Endothelial cell of hepatic sinusoid (primary cell): Measurements from ENCODE around the gene MBD6.
"Not testable (repeated sequence)": the region's sequence is repeated elsewhere in the genome, so short reads cannot be mapped to it uniquely, and the experiment has no call there.

Experiments used
- in situ Hi-C: cut with HindIII; loops from 2 replicates; pipeline ENCODE4 v1.10.0; 2017; ENCODE audit warnings: low sequenced_read_pairs

The MBD6 gene

DNA sequence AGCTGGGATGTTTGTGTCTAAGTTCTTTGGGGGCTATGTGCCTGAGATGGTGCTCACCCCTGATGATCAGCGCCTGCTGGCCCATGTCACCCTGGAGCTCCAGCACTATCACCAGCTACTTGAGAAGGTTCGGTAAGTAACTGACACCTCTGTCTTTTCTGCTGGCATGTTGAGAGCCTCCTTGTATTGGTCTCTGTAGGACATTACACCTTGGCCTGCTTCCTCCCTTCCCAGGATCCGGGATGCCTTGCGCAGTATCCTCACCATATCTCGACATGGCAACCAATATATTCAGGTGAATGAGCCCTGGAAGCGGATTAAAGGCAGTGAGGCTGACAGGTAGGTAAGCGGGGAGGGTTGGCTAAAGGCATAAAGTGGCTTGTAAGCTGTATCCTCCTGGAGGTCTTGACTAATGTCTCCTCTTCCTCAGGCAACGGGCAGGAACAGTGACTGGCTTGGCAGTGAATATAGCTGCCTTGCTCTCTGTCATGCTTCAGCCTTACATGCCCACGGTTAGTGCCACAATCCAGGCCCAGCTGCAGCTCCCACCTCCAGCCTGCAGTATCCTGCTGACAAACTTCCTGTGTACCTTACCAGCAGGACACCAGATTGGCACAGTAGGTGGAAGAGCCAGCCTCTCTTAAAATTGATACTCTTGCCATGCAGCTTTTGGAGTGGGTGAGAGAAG is 7.8 kb upstream of the MBD6 start:
- in situ Hi-C loops, result no loop called here

GRCh38 chr12:57515408-57515933 is 7.2 kb upstream of the MBD6 start:
- in situ Hi-C loops, result no loop called here

- in situ Hi-C loops, result no loop called here
These were observed 6.6 kb upstream of the MBD6 start for GRCh38 chr12:57515934-57516541.

- in situ Hi-C loops, result no loop called here
These were observed 5.9 kb upstream of the MBD6 start for GRCh38 chr12:57516617-57517153.

GRCh38 chr12:57517187-57517586 is 5.4 kb upstream of the MBD6 start:
- in situ Hi-C loops, result no loop called here

- in situ Hi-C loops, result not testable (repeated sequence)
These were observed 4.9 kb upstream of the MBD6 start for GRCh38 chr12:57517718-57518117.

- in situ Hi-C loops, result no loop called here
These were observed 4.3 kb upstream of the MBD6 start for GRCh38 chr12:57518176-57518919.

DNA sequence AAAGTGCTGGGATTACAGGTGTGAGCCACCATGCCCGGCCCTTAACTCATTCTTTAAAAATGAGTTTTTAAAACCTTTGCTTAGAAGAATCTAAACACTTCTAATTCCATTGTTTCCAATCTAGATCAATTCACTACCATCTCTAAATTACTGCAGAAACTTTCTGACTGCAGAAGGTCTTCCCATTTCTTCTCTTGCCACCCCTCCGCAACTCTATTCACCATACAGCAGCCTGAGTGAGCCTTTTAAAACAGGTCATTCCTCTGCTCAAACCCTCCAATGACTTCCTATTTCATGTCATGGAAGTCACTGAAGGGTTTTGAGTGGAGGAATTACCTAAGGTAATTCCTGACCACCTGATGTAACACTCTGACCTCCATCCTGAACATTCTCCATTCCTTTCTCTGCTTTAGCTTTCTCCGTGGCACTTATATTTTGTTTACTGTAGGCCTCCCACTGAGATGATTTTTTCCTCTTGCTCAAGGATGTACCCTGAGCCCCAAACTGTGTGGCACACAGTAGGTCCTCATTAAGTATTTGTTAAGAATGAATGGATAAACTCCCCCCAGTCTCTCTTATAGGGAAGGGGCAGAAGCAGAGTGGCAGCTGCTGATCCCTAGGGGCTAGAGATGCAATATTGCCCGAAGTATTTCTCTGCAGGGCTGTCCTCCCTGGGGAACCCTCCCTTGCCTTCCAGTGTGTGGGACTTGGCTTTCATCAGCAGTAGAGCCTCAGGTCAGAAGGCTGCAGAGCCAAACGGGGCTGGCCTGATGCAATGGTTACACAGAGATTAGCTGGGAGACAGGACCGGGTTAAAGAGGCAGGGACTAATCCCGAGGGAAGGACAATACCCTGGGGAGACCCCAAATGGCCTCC is 3.5 kb upstream of the MBD6 start:
- in situ Hi-C loops, result no loop called here

- in situ Hi-C loops, result no loop called here
These were observed 2.9 kb upstream of the MBD6 start for GRCh38 chr12:57519796-57520052.

GRCh38 chr12:57520053-57520818 is 2.4 kb upstream of the MBD6 start, which contains the start of gene DDIT3:
Gene DDIT3 (minus strand): TSS chr12:57520514. CDS start chr12:57517406, 3,108 bp downstream.
- in situ Hi-C loops, result no loop called here

DNA sequence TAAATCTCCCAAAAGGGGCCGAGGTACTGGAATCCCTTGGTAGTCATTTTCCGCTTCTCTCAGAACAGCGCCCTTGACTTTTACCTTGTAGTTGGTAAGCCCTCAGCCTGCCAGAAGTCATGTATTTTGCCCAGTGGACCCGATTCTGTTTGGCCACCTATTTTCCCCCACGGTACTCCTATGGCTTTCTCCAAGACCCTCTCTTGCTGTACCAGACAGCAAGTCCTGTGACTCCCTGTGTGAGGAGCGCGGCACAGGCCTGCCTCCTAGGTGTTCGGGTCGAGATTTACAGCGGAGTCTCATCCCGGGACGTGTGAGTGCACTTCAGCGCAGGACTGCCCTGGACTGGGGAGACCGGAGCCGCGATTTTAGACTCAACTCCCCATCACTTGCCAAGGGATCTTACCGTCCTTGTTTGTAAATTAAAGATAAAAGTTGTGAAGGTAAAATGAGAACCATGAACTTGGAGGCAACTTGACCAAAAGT is 1.1 kb upstream of the MBD6 start:
- in situ Hi-C loops, result no loop called here

GRCh38 chr12:57522887-57523705 is 472 bp downstream of the MBD6 start:
- in situ Hi-C loops, result no loop called here

- in situ Hi-C loops, result no loop called here
These were observed 1.3 kb downstream of the MBD6 start for GRCh38 chr12:57523706-57524614.

DNA sequence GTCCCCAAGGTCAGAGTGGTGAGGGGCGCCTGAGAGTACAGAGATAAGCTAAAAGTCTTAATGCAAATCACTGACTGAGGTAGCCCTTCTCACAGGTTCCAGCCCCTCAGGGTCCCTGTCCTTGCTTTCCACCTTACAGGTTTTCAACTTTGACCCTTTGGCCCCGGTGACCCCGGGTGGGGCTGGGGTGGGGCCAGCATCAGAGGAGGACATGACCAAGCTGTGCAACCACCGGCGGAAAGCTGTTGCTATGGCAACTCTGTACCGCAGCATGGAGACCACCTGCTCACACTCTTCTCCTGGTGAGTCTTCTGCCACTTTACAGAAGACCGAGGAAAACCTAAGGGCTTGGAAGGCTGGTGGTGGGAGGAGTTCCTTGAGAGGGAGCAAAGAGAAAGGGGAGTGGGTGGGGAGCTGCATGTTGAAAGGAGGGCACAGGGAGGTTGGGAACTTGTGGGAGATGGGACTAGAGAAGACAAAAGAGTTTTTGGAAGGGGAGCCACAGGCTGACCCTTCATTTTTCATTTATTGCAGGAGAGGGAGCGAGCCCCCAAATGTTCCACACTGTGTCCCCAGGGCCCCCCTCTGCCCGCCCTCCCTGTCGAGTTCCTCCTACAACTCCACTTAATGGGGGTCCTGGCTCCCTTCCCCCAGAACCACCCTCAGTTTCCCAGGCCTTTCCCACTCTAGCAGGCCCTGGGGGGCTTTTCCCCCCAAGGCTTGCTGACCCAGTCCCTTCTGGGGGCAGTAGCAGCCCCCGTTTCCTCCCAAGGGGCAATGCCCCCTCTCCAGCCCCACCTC is 2.4 kb downstream of the MBD6 start:
- in situ Hi-C loops, result no loop called here

- in situ Hi-C loops, result no loop called here
These were observed 3.2 kb downstream of the MBD6 start for GRCh38 chr12:57525615-57526383.

GRCh38 chr12:57526477-57527126 is 4.0 kb downstream of the MBD6 start:
- in situ Hi-C loops, result no loop called here
